SK-N-SH (cell line): ENCODE measurements around the gene ATP2A3. TPM values are rescaled to one million over a fixed set of nuclear protein-coding genes. Genes with fewer than 3 reads are reported as not detected.

Source experiments
- CTCF ChIA-PET: fragments of 300-600, 350-600 bp; formaldehyde crosslinking; extraction: SDS; loops from one replicate; lab custom pipeline; 2021; lab: Yijun Ruan, JAX
- POLR2A ChIA-PET: fragments of 350-600 bp; sonication (Branson Sonifier 250); formaldehyde crosslinking; extraction: SDS; loops from one replicate; lab custom pipeline; 2020; ENCODE audit warnings: antibody characterized with exemption, inconsistent platforms; lab: Yijun Ruan, JAX
- DNase-seq: peaks from one replicate; pipeline ENCODE4 v3.0.0; 2012
- H2AFZ ChIP-seq: fragments of 200-600 bp; sonication (generic); 2 replicates; pipeline ENCODE4 v1.8.1; 2016; ENCODE audit warnings: antibody characterized with exemption, mild to moderate bottlenecking, low read depth
- H3F3A ChIP-seq: fragments of 200-600 bp; sonication (generic); replicated peaks from 2 replicates; pipeline ENCODE3; 2016; ENCODE audit warnings: antibody characterized with exemption, mild to moderate bottlenecking; ENCODE audit not compliant: insufficient read depth
- H3K27ac ChIP-seq, 2 experiments: fragments of 200-500 bp in 1 of 2; fragments of 200-600 bp in 1 of 2; sonication (Bioruptor generic) in 1 of 2; sonication (generic), shearing (Covaris generic) in 1 of 2; 2 replicates each; pipeline versions ENCODE4 v1.5.1 to v1.6.1; 2014 to 2016; ENCODE audit warnings: low read depth in 2 of 2, inconsistent platforms in 1 of 2, low read length in 1 of 2, mild to moderate bottlenecking in 1 of 2, mixed read lengths in 1 of 2
- H3K27me3 ChIP-seq: fragments of 200-600 bp; sonication (generic), shearing (Covaris generic); 2 replicates; pipeline ENCODE4 v1.6.1; 2016; ENCODE audit warnings: mixed run types; ENCODE audit not compliant: insufficient read depth
- H3K36me3 ChIP-seq, 2 experiments: fragments of 200-500 bp in 1 of 2; fragments of 200-600 bp in 1 of 2; sonication (Bioruptor generic) in 1 of 2; sonication (generic) in 1 of 2; replicated peaks in 1 of 2; 2 replicates each; pipeline versions ENCODE3 to v1.5.1; 2014 to 2016; ENCODE audit warnings: low read length in 1 of 2, mild to moderate bottlenecking in 1 of 2; ENCODE audit not compliant: insufficient read depth in 2 of 2, control insufficient read depth in 1 of 2
- H3K4me1 ChIP-seq, 2 experiments: fragments of 200-500 bp in 1 of 2; fragments of 200-600 bp in 1 of 2; sonication (Bioruptor generic) in 1 of 2; sonication (generic), shearing (Covaris generic) in 1 of 2; 2 replicates each; pipeline versions ENCODE4 v1.5.1 to v1.6.1; 2014 to 2016; ENCODE audit warnings: low read depth in 1 of 2, low read length in 1 of 2, mixed run types in 1 of 2; ENCODE audit not compliant: insufficient read depth in 2 of 2, control insufficient read depth in 1 of 2
- H3K4me2 ChIP-seq: fragments of 200-600 bp; sonication (generic), shearing (Covaris generic); 2 replicates; pipeline ENCODE4 v1.6.1; 2017; ENCODE audit warnings: mixed run types
- H3K4me3 ChIP-seq, 2 experiments: fragments of 200-500 bp in 1 of 2; fragments of 200-600 bp in 1 of 2; sonication (Bioruptor generic) in 1 of 2; sonication (generic), shearing (Covaris generic) in 1 of 2; 2 replicates each; pipeline versions ENCODE4 v1.5.1 to v1.8.1; 2014 to 2016; ENCODE audit warnings: low read depth in 2 of 2, inconsistent platforms in 1 of 2, low read length in 1 of 2, mild to moderate bottlenecking in 1 of 2, mixed read lengths in 1 of 2, moderate library complexity in 1 of 2
- H3K79me2 ChIP-seq: fragments of 200-600 bp; sonication (generic); 2 replicates; pipeline ENCODE4 v1.8.1; 2017; ENCODE audit warnings: mild to moderate bottlenecking; ENCODE audit not compliant: insufficient read depth
- H3K9ac ChIP-seq: fragments of 200-600 bp; sonication (generic); 2 replicates; pipeline ENCODE4 v1.6.1; 2017; ENCODE audit warnings: mixed run types
- H3K9me2 ChIP-seq: fragments of 200-600 bp; sonication (generic); 2 replicates; pipeline ENCODE4 v1.6.1; 2017; ENCODE audit warnings: mixed run types
- H3K9me3 ChIP-seq: fragments of 200-600 bp; sonication (generic); 2 replicates; pipeline ENCODE4 v1.6.1; 2017; ENCODE audit warnings: mixed run types, mild to moderate bottlenecking, moderate library complexity
- H4K20me1 ChIP-seq: fragments of 200-600 bp; sonication (generic); 2 replicates; pipeline ENCODE4 v1.6.1; 2017; ENCODE audit warnings: mild to moderate bottlenecking, mixed run types; ENCODE audit not compliant: insufficient read depth
- CTCF ChIP-seq: fragments of 200-600 bp; sonication (generic); IDR thresholded peaks from 2 replicates; pipeline ENCODE4 v1.6.1; 2017; ENCODE audit warnings: antibody characterized with exemption, mild to moderate bottlenecking, moderate library complexity
- EZH2phosphoT487 ChIP-seq: fragments of 200-600 bp; sonication (generic); IDR thresholded peaks from 2 replicates; pipeline ENCODE4 v1.6.1; 2017; ENCODE audit warnings: low read depth, mixed run types, mild to moderate bottlenecking, antibody characterized with exemption, moderate library complexity, borderline replicate concordance
- FOXM1 ChIP-seq: IDR thresholded peaks from 2 replicates; pipeline ENCODE4 v1.4.0; 2012; ENCODE audit warnings: low read depth, mild to moderate bottlenecking
- GABPA ChIP-seq: IDR thresholded peaks from 2 replicates; pipeline ENCODE4 v1.4.0; 2012; ENCODE audit warnings: low read depth, mild to moderate bottlenecking
- JUND ChIP-seq: IDR thresholded peaks from 2 replicates; pipeline ENCODE4 v1.4.0; 2012
- MAX ChIP-seq: IDR thresholded peaks from 2 replicates; pipeline ENCODE4 v1.4.0; 2012; ENCODE audit warnings: low read depth
- MEF2A ChIP-seq: IDR thresholded peaks from 2 replicates; pipeline ENCODE4 v1.4.0; 2012; ENCODE audit warnings: low read depth, borderline replicate concordance
- NRF1 ChIP-seq: IDR thresholded peaks from 2 replicates; pipeline ENCODE4 v1.6.1; 2012; ENCODE audit warnings: low read depth, mild to moderate bottlenecking, low read length
- RAD21 ChIP-seq: IDR thresholded peaks from 2 replicates; pipeline ENCODE4 v1.6.1; 2012; ENCODE audit warnings: mild to moderate bottlenecking, low read length
- RCOR1 ChIP-seq: fragments of 150-350 bp; IDR thresholded peaks from 2 replicates; pipeline ENCODE4 v1.6.1; 2017; ENCODE audit warnings: antibody characterized with exemption, low read length
- RFX5 ChIP-seq: IDR thresholded peaks from 2 replicates; pipeline ENCODE4 v1.6.1; 2012; ENCODE audit warnings: mild to moderate bottlenecking, improper control_type of control experiment, low read length
- TCF12 ChIP-seq: IDR thresholded peaks from 2 replicates; pipeline ENCODE4 v1.4.0; 2012
- TEAD4 ChIP-seq: IDR thresholded peaks from 2 replicates; pipeline ENCODE4 v1.4.0; 2012; ENCODE audit warnings: mild to moderate bottlenecking, borderline replicate concordance; ENCODE audit not compliant: insufficient read depth
- USF1 ChIP-seq: IDR thresholded peaks from 2 replicates; pipeline ENCODE4 v1.4.0; 2012; ENCODE audit warnings: low read depth, borderline replicate concordance
- YY1 ChIP-seq: IDR thresholded peaks from 2 replicates; pipeline ENCODE4 v1.4.0; 2012; ENCODE audit warnings: low read depth, mild to moderate bottlenecking
- ZBTB33 ChIP-seq: IDR thresholded peaks from 2 replicates; pipeline ENCODE4 v1.4.0; 2012; ENCODE audit warnings: low read depth, borderline replicate concordance
- WGBS: methylation state at CpG from one replicate; pipeline ENCODE4 v1.1.6; 2017; ENCODE audit warnings: low lambda C conversion rate; 5-methylcytosine and 5-hydroxymethylcytosine counted together
- polyA plus RNA-seq, 3 experiments: library from polyadenylated mRNA; depleted of rRNA; stranded (reverse); fragments of >200 nt; gene quantifications; 2 replicates each; pipeline ENCODE4 v1.2.3, GENCODE V29; 2012

The ATP2A3 gene
- polyA plus RNA-seq, 1 of the 3 experiments (the other 2 are of a cell fraction), result 2.1 TPM

- TF ChIP-seq ZBTB33 (no peak), RAD21 (no peak), RFX5 (no peak), USF1 (no peak), EZH2phosphoT487 (no peak), CTCF (no peak), GABPA (no peak), NRF1 (no peak), YY1 (no peak), FOXM1 (no peak), TCF12 (no peak), MAX (no peak), JUND (no peak), RCOR1 (no peak), TEAD4 (no peak)
These were observed 16.9 kb downstream of the ATP2A3 start (continued) for GRCh38 chr17:3947318-3947810.

- Histone ChIP-seq H4K20me1 (no peaks in the 10 kb centered on the region), H3K4me1 (peaks cover 0 to 20% of the 10 kb centered on the region in 2 experiments; a peak in 1 of 4 replicates), H3K9ac (no peak overlapping the region), H3K9me3 (no peaks in the 10 kb centered on the region), H3K4me3 (no peak overlapping the region), H3K79me2 (no peaks in the 10 kb centered on the region), H3K36me3 (no peaks in the 10 kb centered on the region), H3K27me3 (no peaks in the 10 kb centered on the region), H3K9me2 (no peaks in the 10 kb centered on the region), H3F3A (no peaks in the 10 kb centered on the region), H2AFZ (no peak overlapping the region), H3K27ac (no peak overlapping the region), H3K4me2 (no peak overlapping the region)
- DNase-seq, result no peak
- TF ChIP-seq JUND, result no peak
- no peak for TF ChIP-seq RFX5
- TF ChIP-seq GABPA, result no peak
- no peak for TF ChIP-seq RAD21
- TF ChIP-seq RCOR1, result no peak
- no peak for TF ChIP-seq MEF2A
- whole genome bisulfite sequencing, result 51% methylated on average over 2 of the region's 5 CpGs
- ChIA-PET POLR2A (no interaction called here), CTCF (no interaction called here)
These were observed 17.5 kb downstream of the ATP2A3 start for GRCh38 chr17:3946711-3947235.
